Endothelial cell of umbilical vein (primary cell): Measurements from ENCODE around the gene UHRF1. TPM values are rescaled to one million over a fixed set of nuclear protein-coding genes. Genes with fewer than 3 reads are reported as not detected.

ENCODE experiments used
- BruUV-seq: library from RNA; stranded (reverse); fragments of 400-500 nt; replicated peaks from 2 replicates; lab custom pipeline; 2021; lab: Mats Ljungman, UMichigan
- CTCF ChIA-PET: fragments of 300-600, 350-600 bp; sonication (Branson Sonifier 250); formaldehyde crosslinking; loops from one replicate; lab custom pipeline; 2021; ENCODE audit warnings: antibody characterized with exemption, inconsistent platforms; lab: Charles Lee
- POLR2A ChIA-PET: fragments of 300-600, 350-600 bp; sonication (Branson Sonifier 250); formaldehyde crosslinking; loops from one replicate; lab custom pipeline; 2021; ENCODE audit warnings: antibody characterized with exemption, inconsistent platforms; lab: Charles Lee
- DNase-seq: peaks from one replicate; pipeline ENCODE4 v3.0.0-alpha.2; 2011; ENCODE audit warnings: low read depth, low spot score
- FAIRE-seq: peaks from 2 replicates; lab custom pipeline; 2011; peaks lifted over from hg19 to GRCh38; lab: Jason Lieb, UNC
- H2AFZ ChIP-seq: 2 replicates; pipeline ENCODE4 v1.6.0; 2012; ENCODE audit warnings: low read depth, low read length, control low read depth, inconsistent platforms
- H3K27ac ChIP-seq: 2 replicates; pipeline ENCODE4 v1.5.1; 2011; ENCODE audit warnings: low read depth, mild to moderate bottlenecking, control low read depth, low read length, moderate library complexity; ENCODE audit not compliant: insufficient read depth
- H3K27me3 ChIP-seq, 2 experiments: 2 replicates each; pipeline versions ENCODE4 v1.6.0 to v1.6.1; 2011; ENCODE audit warnings: low read length in 2 of 2, mixed read lengths in 1 of 2; ENCODE audit not compliant: control insufficient read depth in 2 of 2, insufficient read depth in 2 of 2
- H3K36me3 ChIP-seq, 2 experiments: 2 replicates in 1 of 2; 3 replicates in 1 of 2; pipeline ENCODE4 v1.5.1; 2011; ENCODE audit warnings: low read length in 2 of 2, mild to moderate bottlenecking in 1 of 2, moderate library complexity in 1 of 2; ENCODE audit not compliant: control insufficient read depth in 2 of 2, insufficient read depth in 2 of 2; ENCODE audit errors: extremely low read depth in 1 of 2
- H3K4me1 ChIP-seq: 3 replicates; pipeline ENCODE4 v1.5.1; 2011; ENCODE audit warnings: mild to moderate bottlenecking, low read length; ENCODE audit not compliant: control insufficient read depth, insufficient read depth; ENCODE audit errors: extremely low read depth
- H3K4me2 ChIP-seq: 2 replicates; pipeline ENCODE4 v1.6.1; 2011; ENCODE audit warnings: low read length, control low read depth, mixed read lengths; ENCODE audit not compliant: insufficient read depth
- H3K4me3 ChIP-seq, 3 experiments: fragments of 200-600 bp in 1 of 3; sonication (generic), shearing (Covaris generic) in 1 of 3; replicated peaks in 1 of 3; 2 replicates each; pipeline ENCODE4 v1.5.1; 2011 to 2016; ENCODE audit warnings: control low read depth in 3 of 3, low read length in 3 of 3, mild to moderate bottlenecking in 2 of 3, inconsistent platforms in 1 of 3, low read depth in 1 of 3, moderate library complexity in 1 of 3; ENCODE audit not compliant: insufficient read depth in 1 of 3
- H3K79me2 ChIP-seq: 2 replicates; pipeline ENCODE4 v1.6.0; 2012; ENCODE audit warnings: low read length, inconsistent platforms; ENCODE audit not compliant: control insufficient read depth, insufficient read depth
- H3K9ac ChIP-seq: replicated peaks from 2 replicates; pipeline ENCODE3; 2011; ENCODE audit warnings: low read length, control low read depth; ENCODE audit not compliant: insufficient read depth; ENCODE audit errors: extremely low read depth
- H3K9me1 ChIP-seq: replicated peaks from 3 replicates; pipeline ENCODE4 v1.6.0; 2011; ENCODE audit warnings: mild to moderate bottlenecking, low read length; ENCODE audit not compliant: control insufficient read depth, insufficient read depth; ENCODE audit errors: extremely low read depth
- H3K9me3 ChIP-seq: replicated peaks from 2 replicates; pipeline ENCODE4 v1.5.1; 2012; ENCODE audit warnings: low read length, inconsistent platforms; ENCODE audit not compliant: control insufficient read depth, insufficient read depth
- H4K20me1 ChIP-seq: replicated peaks from 2 replicates; pipeline ENCODE3; 2011; ENCODE audit warnings: mild to moderate bottlenecking, low read length; ENCODE audit not compliant: control insufficient read depth, insufficient read depth; ENCODE audit errors: extremely low read depth
- EZH2 ChIP-seq: IDR thresholded peaks from 2 replicates; pipeline ENCODE4 v1.6.1; 2012; ENCODE audit warnings: borderline replicate concordance, low read depth, mild to moderate bottlenecking, moderate library complexity, low read length, inconsistent platforms; ENCODE audit not compliant: severe bottlenecking
- FOS ChIP-seq: IDR thresholded peaks from 2 replicates; pipeline ENCODE4 v1.6.1; 2011; ENCODE audit warnings: mild to moderate bottlenecking, low read length, moderate library complexity, borderline replicate concordance; ENCODE audit not compliant: insufficient read depth
- GATA2 ChIP-seq: IDR thresholded peaks from 2 replicates; pipeline ENCODE4 v1.7.0; 2011; ENCODE audit warnings: low read depth, mild to moderate bottlenecking, moderate library complexity, mixed read lengths, low read length; ENCODE audit not compliant: insufficient read length, insufficient read depth
- MAX ChIP-seq: IDR thresholded peaks from 2 replicates; pipeline ENCODE4 v1.6.1; 2011; ENCODE audit not compliant: insufficient read depth, insufficient read length
- MYC ChIP-seq: IDR thresholded peaks from one replicate; pipeline ENCODE4 v1.6.1; 2011; ENCODE audit warnings: mild to moderate bottlenecking, low read depth, low read length
- POLR2A ChIP-seq: IDR thresholded peaks from 2 replicates; pipeline ENCODE4 v1.6.1; 2012; ENCODE audit warnings: low read depth, mild to moderate bottlenecking, control low read depth, low read length
- POLR2AphosphoS5 ChIP-seq: IDR thresholded peaks from 2 replicates; pipeline ENCODE4 v1.6.1; 2012; ENCODE audit warnings: low read depth, mild to moderate bottlenecking, control low read depth, low read length, moderate library complexity; ENCODE audit not compliant: insufficient read depth
- dilution Hi-C: fragments of 300-500 bp; cut with MboI; formaldehyde crosslinking; loops from one replicate; pipeline ENCODE4 v1.15.0; 2019; ENCODE audit warnings: low sequenced_read_pairs; ENCODE audit not compliant: extremely low pct_ligation_motif_present
- intact Hi-C: fragments of 100-400 bp; cut with micrococcal nuclease; formaldehyde crosslinking; loops from one replicate; pipeline ENCODE4 v1.10.0; 2022
- polyA plus RNA-seq, 4 experiments: library from polyadenylated mRNA; depleted of rRNA in 3 of 4; stranded (reverse) in 3 of 4; unstranded in 1 of 4; fragments of >200 nt; gene quantifications; 2 replicates each; pipeline versions ENCODE4 v1.2.1 to v1.2.3, GENCODE V29; 2011 to 2012; ENCODE audit warnings: missing spikeins in 1 of 4
- total RNA-seq: library from RNA; stranded (reverse); gene quantifications from 2 replicates; pipeline ENCODE4 v1.2.3, GENCODE V29; 2021
- TF ChIP-seq, protein P1 (sequence below), 2 donors: IDR thresholded peaks; 1 replicate in 1 of 2; 2 replicates in 1 of 2; pipeline ENCODE4 v1.5.1; 2011; ENCODE audit warnings: low read length in 2 of 2, mild to moderate bottlenecking in 2 of 2, moderate library complexity in 2 of 2, control low read depth in 1 of 2, inconsistent platforms in 1 of 2, low read depth in 1 of 2; ENCODE audit not compliant: insufficient read depth in 1 of 2; ENCODE audit errors: extremely low read depth in 1 of 2

Gene UHRF1
- total and polyA plus RNA-seq, 2 donors (not counting 3 experiments of a cell fraction or from before 2014, with no cell fraction given) = 13.3 to 76.8 TPM

GRCh38 chr19:4997297-4997696, 88.0 kb downstream of the UHRF1 start:
- dilution Hi-C loops = no loop called here
- no peaks in the 10 kb centered on the region for H3K36me3 ChIP-seq
- BruUV-seq = no TSS peak
- FAIRE-seq (no peak), DNase-seq (no peak)
- H3K4me1 ChIP-seq = no peaks in the 10 kb centered on the region
- H3K4me3 ChIP-seq = no peak overlapping the region
- no peak overlapping the region for H3K27ac ChIP-seq
- no peaks in the 10 kb centered on the region for H3K27me3 ChIP-seq
- H2AFZ ChIP-seq = no peak overlapping the region
- no peaks in the 10 kb centered on the region for H3K9me1 ChIP-seq
- peaks cover 2% of the 10 kb centered on the region for H4K20me1 ChIP-seq
- H3K79me2 ChIP-seq = peaks cover 19% of the 10 kb centered on the region
- no peak overlapping the region for H3K9ac ChIP-seq
- CTCF ChIA-PET = interaction anchor here (1.2 kb wide), 1 partner anchor 18 kb away, joined by 3 read pairs; no protein-coding TSS in a partner anchor
- no peak overlapping the region for H3K4me2 ChIP-seq
- POLR2A ChIA-PET = no interaction called here
- TF ChIP-seq POLR2AphosphoS5 (no peak), FOS (no peak), EZH2 (no peak), MAX (no peak), POLR2A (no peak), GATA2 (no peak), MYC (no peak)
- TF ChIP-seq, protein P1, sequence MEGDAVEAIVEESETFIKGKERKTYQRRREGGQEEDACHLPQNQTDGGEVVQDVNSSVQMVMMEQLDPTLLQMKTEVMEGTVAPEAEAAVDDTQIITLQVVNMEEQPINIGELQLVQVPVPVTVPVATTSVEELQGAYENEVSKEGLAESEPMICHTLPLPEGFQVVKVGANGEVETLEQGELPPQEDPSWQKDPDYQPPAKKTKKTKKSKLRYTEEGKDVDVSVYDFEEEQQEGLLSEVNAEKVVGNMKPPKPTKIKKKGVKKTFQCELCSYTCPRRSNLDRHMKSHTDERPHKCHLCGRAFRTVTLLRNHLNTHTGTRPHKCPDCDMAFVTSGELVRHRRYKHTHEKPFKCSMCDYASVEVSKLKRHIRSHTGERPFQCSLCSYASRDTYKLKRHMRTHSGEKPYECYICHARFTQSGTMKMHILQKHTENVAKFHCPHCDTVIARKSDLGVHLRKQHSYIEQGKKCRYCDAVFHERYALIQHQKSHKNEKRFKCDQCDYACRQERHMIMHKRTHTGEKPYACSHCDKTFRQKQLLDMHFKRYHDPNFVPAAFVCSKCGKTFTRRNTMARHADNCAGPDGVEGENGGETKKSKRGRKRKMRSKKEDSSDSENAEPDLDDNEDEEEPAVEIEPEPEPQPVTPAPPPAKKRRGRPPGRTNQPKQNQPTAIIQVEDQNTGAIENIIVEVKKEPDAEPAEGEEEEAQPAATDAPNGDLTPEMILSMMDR (IDR thresholded peaks at IDR 0.05; ENCODE audit: extremely low read depth in 1 of 2, insufficient read depth in 1 of 2, low read depth in 1 of 2, low read length in 2 of 2) = no peak
- intact Hi-C loops = no loop called here
- H3K9me3 ChIP-seq = no peaks in the 10 kb centered on the region
